ENCODE data around the gene AKAP7.
"Not testable (repeated sequence)": the region's sequence is repeated elsewhere in the genome, so short reads cannot be mapped to it uniquely, and the experiment has no call there.

AKAP7 gene

GRCh38 chr6:131135244-131136020 is at the start of gene AKAP7:
AKAP7 (plus strand) TSS chr6:131135467; CDS start chr6:131135764, 297 bp downstream.
- peak; percentile 30 to 42 for DNase-seq (ENCODE audit: low read depth in 2 of 2)

- not testable (repeated sequence) for DNase-seq (ENCODE audit: low read depth in 2 of 2)
These were observed 44.9 kb upstream of the AKAP7 start for GRCh38 chr6:131090339-131090738.

GRCh38 chr6:131091944-131092343 is 43.3 kb upstream of the AKAP7 start:
- not testable (repeated sequence) for DNase-seq (ENCODE audit: low read depth in 2 of 2)

GRCh38 chr6:131093334-131093733 is 41.9 kb upstream of the AKAP7 start:
- DNase-seq (ENCODE audit: low read depth in 2 of 2) = no peak

- no peak for DNase-seq (ENCODE audit: low read depth in 2 of 2)
These were observed 38.5 kb upstream of the AKAP7 start for GRCh38 chr6:131096786-131097185.

GRCh38 chr6:131101911-131102680 is 33.2 kb upstream of the AKAP7 start:
- no peak for DNase-seq (ENCODE audit: low read depth in 2 of 2)

GRCh38 chr6:131103296-131103695 is 32.0 kb upstream of the AKAP7 start:
- no peak for DNase-seq (ENCODE audit: low read depth in 2 of 2)

GRCh38 chr6:131103901-131104300 is 31.4 kb upstream of the AKAP7 start:
- no peak for DNase-seq (ENCODE audit: low read depth in 2 of 2)

- no peak for DNase-seq (ENCODE audit: low read depth in 2 of 2)
These were observed 28.1 kb upstream of the AKAP7 start for GRCh38 chr6:131107151-131107550.

- DNase-seq (ENCODE audit: low read depth in 2 of 2) = no peak
These were observed 23.0 kb upstream of the AKAP7 start for GRCh38 chr6:131112249-131112648.

- no peak for DNase-seq (ENCODE audit: low read depth in 2 of 2)
These were observed 19.6 kb upstream of the AKAP7 start for GRCh38 chr6:131115651-131116050.

GRCh38 chr6:131116321-131116720 is 18.9 kb upstream of the AKAP7 start:
- DNase-seq (ENCODE audit: low read depth in 2 of 2) = no peak

GRCh38 chr6:131116755-131117360 is 18.4 kb upstream of the AKAP7 start:
- DNase-seq (ENCODE audit: low read depth in 2 of 2) = no peak

GRCh38 chr6:131117878-131118277 is 17.4 kb upstream of the AKAP7 start:
- DNase-seq (ENCODE audit: low read depth in 2 of 2) = no peak

GRCh38 chr6:131122007-131122406 is 13.3 kb upstream of the AKAP7 start:
- DNase-seq (ENCODE audit: low read depth in 2 of 2) = no peak

GRCh38 chr6:131122516-131122915 is 12.8 kb upstream of the AKAP7 start:
- DNase-seq (ENCODE audit: low read depth in 2 of 2) = no peak

GRCh38 chr6:131124336-131125071 is 10.8 kb upstream of the AKAP7 start:
- no peak for DNase-seq (ENCODE audit: low read depth in 2 of 2)

GRCh38 chr6:131125431-131125830 is 9.8 kb upstream of the AKAP7 start:
- no peak for DNase-seq (ENCODE audit: low read depth in 2 of 2)

GRCh38 chr6:131129689-131130553 is 5.3 kb upstream of the AKAP7 start:
- DNase-seq (ENCODE audit: low read depth in 2 of 2) = no peak

- no peak for DNase-seq (ENCODE audit: low read depth in 2 of 2)
These were observed 4.7 kb upstream of the AKAP7 start for GRCh38 chr6:131130554-131130940.

- DNase-seq (ENCODE audit: low read depth in 2 of 2) = no peak
These were observed 2.9 kb upstream of the AKAP7 start for GRCh38 chr6:131132360-131132759.
